H1 (cell line): Measurements from ENCODE around the gene RPS6KL1. TPM values are rescaled to one million over a fixed set of nuclear protein-coding genes. Genes with fewer than 3 reads are reported as not detected.

Source experiments
- E2F6 ChIP-seq: IDR thresholded peaks from 2 replicates; pipeline ENCODE4 v1.6.1; 2012; ENCODE audit warnings: inconsistent platforms
- EGR1 ChIP-seq: IDR thresholded peaks from 2 replicates; pipeline ENCODE4 v1.6.1; 2011; ENCODE audit warnings: low read depth, low read length, borderline replicate concordance
- SAP30 ChIP-seq: fragments of 300-600 bp; sonication (generic); IDR thresholded peaks from 2 replicates; pipeline ENCODE4 v1.7.1; 2012; ENCODE audit warnings: low read length, moderate library complexity, mild to moderate bottlenecking, inconsistent platforms; ENCODE audit not compliant: insufficient read depth, insufficient replicate concordance
- SIN3A ChIP-seq, 2 experiments: IDR thresholded peaks in 1 of 2; conservative IDR thresholded peaks in 1 of 2; 2 replicates each; pipeline ENCODE4 v1.6.1; 2011 to 2012; ENCODE audit warnings: low read length in 2 of 2, improper control_type of control experiment in 1 of 2, low read depth in 1 of 2, mild to moderate bottlenecking in 1 of 2
- SP4 ChIP-seq: IDR thresholded peaks from 2 replicates; pipeline ENCODE4 v1.6.1; 2012; ENCODE audit warnings: low read length, inconsistent platforms
- TBP ChIP-seq: IDR thresholded peaks from 2 replicates; pipeline ENCODE4 v1.6.1; 2011; ENCODE audit warnings: low read depth, low read length, improper control_type of control experiment
- polyA plus RNA-seq, 7 experiments: library from polyadenylated mRNA; depleted of rRNA in 3 of 7; stranded (reverse) in 5 of 7; unstranded in 2 of 7; fragments of >200 nt in 5 of 7; fragments of 200-250 nt in 2 of 7; gene quantifications; 1 replicate in 5 of 7; 2 replicates in 1 of 7; 4 replicates in 1 of 7; pipeline versions ENCODE4 v1.2.1 to v1.2.3, GENCODE V29; 2011 to 2013; ENCODE audit warnings: missing spikeins in 2 of 7, mixed read lengths in 2 of 7
- total RNA-seq: library from RNA; stranded (reverse); fragmentation: NEBNext Ultra II Directional; extraction: Animal tissue kit (Norgen Biotek cat#: 25700); gene quantifications from 2 replicates; pipeline ENCODE4 v1.2.1, GENCODE V29; 2021

Gene RPS6KL1
- total and polyA plus RNA-seq, 2 of the 8 experiments (the other 6 are each of a cell fraction or from before 2014, with no cell fraction given): 9.8 to 13.8 TPM

- TF ChIP-seq E2F6 (no peak), SAP30 (no peak), SP4 (no peak), EGR1 (no peak), SIN3A (conservative IDR thresholded peaks at IDR 0.05 in 1 of 2, IDR thresholded peaks at IDR 0.05 in 1 of 2; ENCODE audit: low read depth in 1 of 2, low read length in 2 of 2) (no peak), TBP (no peak)
Measured at GRCh38 chr14:74941676-74942097, 18.6 kb upstream of the RPS6KL1 start (continued).
